CD8-positive, alpha-beta memory T cell (primary cell): ENCODE data around the gene NCF4. TPM values are rescaled to one million over a fixed set of nuclear protein-coding genes. Genes with fewer than 3 reads are reported as not detected.

ENCODE experiments used
- CTCF ChIA-PET: fragments of 350-600 bp; sonication (Branson Sonifier 250); formaldehyde crosslinking; loops from one replicate; lab custom pipeline; 2021; ENCODE audit warnings: antibody characterized with exemption; lab: Charles Lee
- POLR2A ChIA-PET: fragments of 350-600 bp; sonication (Branson Sonifier 250); formaldehyde crosslinking; loops from one replicate; lab custom pipeline; 2021; ENCODE audit warnings: antibody characterized with exemption; lab: Charles Lee
- DNase-seq, 5 donors: peaks; one replicate each; pipeline versions ENCODE4 v3.0.0 to v3.0.0-alpha.2; 2020 to 2022; ENCODE audit warnings: mixed read lengths in 1 of 5
- H3K27ac ChIP-seq: one replicate; pipeline ENCODE4 v1.7.0; 2013; ENCODE audit warnings: low read depth, mild to moderate bottlenecking, low read length, moderate library complexity
- H3K27me3 ChIP-seq: 2 replicates; pipeline ENCODE4 v1.7.0; 2013; ENCODE audit warnings: low read length, mild to moderate bottlenecking; ENCODE audit not compliant: insufficient read depth, poor library complexity, severe bottlenecking
- H3K36me3 ChIP-seq: 2 replicates; pipeline ENCODE4 v1.7.0; 2013; ENCODE audit warnings: mild to moderate bottlenecking, low read length, moderate library complexity; ENCODE audit not compliant: insufficient read depth
- H3K4me1 ChIP-seq: 2 replicates; pipeline ENCODE4 v1.7.0; 2013; ENCODE audit warnings: mild to moderate bottlenecking, low read length, moderate library complexity; ENCODE audit not compliant: insufficient read depth
- H3K4me3 ChIP-seq: 2 replicates; pipeline ENCODE4 v1.7.0; 2013; ENCODE audit warnings: mild to moderate bottlenecking, low read length
- H3K9me3 ChIP-seq: 2 replicates; pipeline ENCODE4 v1.7.0; 2013; ENCODE audit warnings: mild to moderate bottlenecking, low read length
- H3K27ac Mint-ChIP-seq, 8 donors: one replicate each; pipeline ENCODE4 v1.8.0; 2020 to 2021; ENCODE audit warnings: mixed read lengths in 8 of 8, mild to moderate bottlenecking in 6 of 8, inconsistent platforms in 3 of 8, moderate library complexity in 3 of 8
- H3K27me3 Mint-ChIP-seq, 2 donors: one replicate each; pipeline ENCODE4 v1.8.0; 2020 to 2021; ENCODE audit warnings: mixed read lengths in 2 of 2, mild to moderate bottlenecking in 1 of 2, moderate library complexity in 1 of 2
- H3K36me3 Mint-ChIP-seq, 3 donors: one replicate each; pipeline ENCODE4 v1.8.0; 2020 to 2021; ENCODE audit warnings: mixed read lengths in 3 of 3, inconsistent platforms in 1 of 3, mild to moderate bottlenecking in 1 of 3
- H3K4me1 Mint-ChIP-seq, 3 donors: one replicate each; pipeline ENCODE4 v1.8.0; 2020 to 2021; ENCODE audit warnings: mixed read lengths in 3 of 3, inconsistent platforms in 1 of 3, mild to moderate bottlenecking in 1 of 3
- H3K4me3 Mint-ChIP-seq, 7 donors: one replicate each; pipeline ENCODE4 v1.8.0; 2020 to 2021; ENCODE audit warnings: mixed read lengths in 7 of 7, mild to moderate bottlenecking in 6 of 7, moderate library complexity in 4 of 7, inconsistent platforms in 2 of 7
- H3K9me3 Mint-ChIP-seq, 5 donors: one replicate each; pipeline ENCODE4 v1.8.0; 2020 to 2022; ENCODE audit warnings: mixed read lengths in 5 of 5, mild to moderate bottlenecking in 3 of 5, moderate library complexity in 2 of 5, inconsistent platforms in 1 of 5
- polyA plus RNA-seq: library from polyadenylated mRNA; unstranded; fragments of 300-500 nt; fragmentation: Illumina TruSeq; gene quantifications from one replicate; pipeline ENCODE4 v1.2.3, GENCODE V29; 2021
- total RNA-seq, 2 experiments: library from RNA; stranded (reverse); gene quantifications; one replicate each; pipeline ENCODE4 v1.2.3, GENCODE V29; 2021

Gene NCF4
- total and polyA plus RNA-seq, 3 experiments from 2014 or later = 5.1 to 6.8 (median 6.6) TPM

DNA sequence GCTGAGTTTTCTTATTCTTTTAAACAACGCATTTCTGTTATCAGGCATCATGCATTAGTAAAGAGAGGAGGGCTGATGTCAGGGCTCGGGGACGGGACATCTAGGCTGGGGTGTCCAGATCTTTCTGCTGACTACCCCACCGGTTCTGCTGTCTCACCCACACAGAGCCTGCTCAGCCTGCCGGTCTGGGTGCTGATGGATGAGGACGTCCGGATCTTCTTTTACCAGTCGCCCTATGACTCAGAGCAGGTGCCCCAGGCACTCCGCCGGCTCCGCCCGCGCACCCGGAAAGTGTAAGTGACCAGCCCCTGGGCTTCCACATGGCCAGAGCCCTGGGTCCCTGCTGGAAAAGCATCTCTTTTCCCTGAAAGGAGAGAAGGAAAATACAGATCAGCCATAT, 9.4 kb downstream of the NCF4 start:
- ChIA-PET POLR2A (no interaction called here), CTCF (interaction anchor here (1.5 kb wide), 1 partner anchor 14 kb away, joined by 5 read pairs; no protein-coding TSS in a partner anchor)
- no peaks in the 10 kb centered on the region for H3K9me3 ChIP-seq
- no peak overlapping the region for H3K4me3 Mint-ChIP-seq
- no peak for DNase-seq
- peaks cover 7 to 15% (median 14%) of the 10 kb centered on the region in 3 donors for H3K4me1 Mint-ChIP-seq
- H3K27me3 ChIP-seq = no peaks in the 10 kb centered on the region
- H3K4me1 ChIP-seq = peaks cover 12% of the 10 kb centered on the region
- no peak overlapping the region for H3K4me3 ChIP-seq
- H3K36me3 Mint-ChIP-seq = peaks cover 0 to 10% (median 1%) of the 10 kb centered on the region in 3 donors
- H3K27ac ChIP-seq = no peak overlapping the region
- no peaks in the 10 kb centered on the region for H3K36me3 ChIP-seq
- H3K9me3 Mint-ChIP-seq = no peaks in the 10 kb centered on the region
- H3K27me3 Mint-ChIP-seq = peaks cover 0 to 2% of the 10 kb centered on the region in 2 donors
- peak overlapping the region in 1 of 8 donors; percentile 26 for H3K27ac Mint-ChIP-seq

DNA sequence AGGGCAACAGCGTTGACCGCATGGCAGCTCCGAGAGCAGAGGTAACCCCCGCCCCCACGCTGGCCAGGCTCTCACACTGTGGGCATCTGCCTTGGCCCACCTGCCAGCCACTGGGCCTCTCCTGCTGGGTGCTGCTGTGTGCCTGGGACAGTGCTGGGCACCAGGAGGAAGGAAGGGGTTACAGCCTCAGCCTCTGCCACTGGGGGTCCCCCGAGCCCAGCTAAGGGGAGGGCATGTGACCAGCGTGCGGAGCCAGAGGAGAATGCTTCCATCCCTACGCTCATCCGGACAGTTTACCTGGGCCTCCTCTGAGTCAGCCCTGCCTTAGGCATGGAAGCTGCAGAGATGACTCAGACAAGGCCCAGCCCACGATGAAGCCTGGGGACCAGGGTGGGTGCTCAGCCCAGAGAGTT, 10.9 kb downstream of the NCF4 start:
- DNase-seq = no peak
- Mint-ChIP-seq H3K36me3 (peaks cover 4 to 8% (median 7%) of the 10 kb centered on the region in 3 donors), H3K27ac (no peak overlapping the region), H3K4me3 (no peak overlapping the region), H3K4me1 (peaks cover 7 to 15% (median 14%) of the 10 kb centered on the region in 3 donors), H3K27me3 (peaks cover 3 to 4% of the 10 kb centered on the region in 2 donors), H3K9me3 (no peaks in the 10 kb centered on the region)
- peaks cover 12% of the 10 kb centered on the region for H3K4me1 ChIP-seq
- H3K4me3 ChIP-seq = no peak overlapping the region
- ChIA-PET POLR2A (no interaction called here), CTCF (no interaction called here)
- no peaks in the 10 kb centered on the region for H3K27me3 ChIP-seq
- no peaks in the 10 kb centered on the region for H3K36me3 ChIP-seq
- H3K27ac ChIP-seq = no peak overlapping the region
- H3K9me3 ChIP-seq = no peaks in the 10 kb centered on the region

DNA sequence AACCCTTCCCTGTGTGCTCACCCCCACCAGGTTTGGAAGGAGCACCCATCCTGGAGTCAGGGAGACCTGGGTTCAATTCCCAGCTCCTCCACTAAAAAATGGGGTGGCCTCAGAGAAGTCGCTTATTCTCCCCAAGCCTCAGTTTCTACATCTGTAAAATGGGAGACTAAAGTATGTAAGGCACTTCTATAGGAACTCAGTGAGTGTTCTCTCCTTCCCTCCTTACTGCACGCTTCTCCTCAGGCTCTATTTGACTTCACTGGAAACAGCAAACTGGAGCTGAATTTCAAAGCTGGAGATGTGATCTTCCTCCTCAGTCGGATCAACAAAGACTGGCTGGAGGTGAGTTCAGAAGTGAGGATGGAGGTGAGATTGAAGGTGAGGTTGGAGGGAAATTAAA, 11.3 kb downstream of the NCF4 start:
- POLR2A ChIA-PET = no interaction called here
- Mint-ChIP-seq H3K4me3 (no peak overlapping the region), H3K4me1 (peaks cover 7 to 15% (median 14%) of the 10 kb centered on the region in 3 donors), H3K9me3 (no peaks in the 10 kb centered on the region), H3K27me3 (peaks cover 4% of the 10 kb centered on the region in 2 donors), H3K36me3 (peaks cover 5 to 6% (median 5%) of the 10 kb centered on the region in 3 donors), H3K27ac (peak overlapping the region in 1 of 8 donors; percentile 63)
- DNase-seq = no peak
- Histone ChIP-seq H3K4me1 (peaks cover 12% of the 10 kb centered on the region), H3K27ac (no peak overlapping the region), H3K27me3 (no peaks in the 10 kb centered on the region), H3K4me3 (no peak overlapping the region), H3K9me3 (no peaks in the 10 kb centered on the region), H3K36me3 (no peaks in the 10 kb centered on the region)
- CTCF ChIA-PET = no interaction called here

DNA sequence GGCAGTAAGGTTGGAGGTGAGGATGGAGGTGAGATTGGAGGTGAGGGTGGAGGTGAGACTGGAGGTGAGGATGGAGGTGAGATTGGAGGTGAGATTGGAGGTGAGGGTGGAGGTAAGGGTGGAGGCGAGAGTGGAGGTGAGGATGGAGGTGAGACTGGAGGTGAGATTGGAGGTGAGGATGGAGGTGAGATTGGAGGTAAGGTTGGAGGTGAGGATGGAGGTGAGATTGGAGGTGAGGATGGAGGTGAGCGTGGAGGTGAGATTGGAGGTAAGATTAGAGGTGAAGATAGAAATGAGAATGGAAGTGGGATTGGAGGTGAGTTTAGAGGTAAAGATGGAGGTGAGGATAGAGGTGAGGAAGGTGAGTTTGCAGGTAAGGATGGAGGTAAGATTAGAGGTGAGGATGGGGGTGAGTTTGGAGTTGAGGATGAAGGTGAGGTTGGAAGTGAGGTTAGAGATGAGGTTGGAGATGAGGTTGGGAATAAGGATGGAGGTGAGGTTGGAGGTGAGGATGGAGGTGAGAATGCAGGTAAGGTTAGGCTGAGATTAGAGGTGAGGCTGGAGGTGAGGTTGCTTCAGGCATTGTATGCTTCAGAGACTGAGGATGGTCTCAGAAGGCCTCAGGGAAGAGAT, 12.2 kb downstream of the NCF4 start:
- Mint-ChIP-seq H3K27ac (peak overlapping the region in 3 of 8 donors; percentile 0 to 88 (median 40)), H3K4me1 (peaks cover 7 to 15% (median 14%) of the 10 kb centered on the region in 3 donors), H3K9me3 (no peaks in the 10 kb centered on the region), H3K36me3 (peaks cover 3 to 6% (median 5%) of the 10 kb centered on the region in 3 donors), H3K27me3 (peaks cover 4 to 9% of the 10 kb centered on the region in 2 donors), H3K4me3 (no peak overlapping the region)
- CTCF ChIA-PET = no interaction called here
- Histone ChIP-seq H3K27ac (no peak overlapping the region), H3K9me3 (no peaks in the 10 kb centered on the region), H3K4me3 (no peak overlapping the region), H3K27me3 (no peaks in the 10 kb centered on the region), H3K36me3 (no peaks in the 10 kb centered on the region), H3K4me1 (peaks cover 12% of the 10 kb centered on the region)
- POLR2A ChIA-PET = no interaction called here
- DNase-seq = no peak

DNA sequence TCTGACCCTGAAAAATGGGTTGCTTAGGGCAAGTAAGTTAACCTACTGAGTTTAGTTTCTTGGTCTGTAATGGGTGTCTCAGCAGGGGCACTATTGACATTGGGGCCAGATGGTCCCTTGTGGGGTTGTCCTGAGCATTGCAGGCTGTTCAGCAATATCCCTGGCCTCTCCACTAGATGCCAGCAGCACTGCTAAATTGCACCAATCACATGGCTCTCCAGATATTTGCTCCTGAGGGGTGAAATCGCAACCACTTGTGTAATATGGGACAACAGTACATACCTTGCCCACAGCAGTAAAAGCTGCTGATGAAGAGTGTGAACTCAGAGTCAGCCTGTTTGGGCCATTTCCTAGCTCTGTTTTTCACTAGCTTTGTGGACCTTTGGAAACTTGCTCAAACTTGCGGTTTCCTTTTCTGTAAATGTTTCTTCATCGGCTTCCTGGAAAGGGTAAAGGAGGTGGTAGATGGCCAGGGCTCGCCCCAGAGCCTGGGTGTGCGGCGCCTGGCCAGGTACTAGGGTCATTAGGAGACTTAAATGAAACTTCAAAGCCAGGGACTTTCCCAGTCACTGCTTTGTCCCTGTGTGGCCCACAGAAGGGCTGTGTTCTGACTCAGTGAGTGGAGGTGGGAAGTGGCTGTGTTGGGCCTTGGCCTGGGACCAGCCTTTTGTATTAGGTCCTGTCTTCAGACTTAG, 13.0 kb downstream of the NCF4 start:
- Histone ChIP-seq H3K27me3 (no peaks in the 10 kb centered on the region), H3K9me3 (no peaks in the 10 kb centered on the region), H3K27ac (no peak overlapping the region), H3K4me3 (no peak overlapping the region), H3K4me1 (peaks cover 12% of the 10 kb centered on the region), H3K36me3 (no peaks in the 10 kb centered on the region)
- no peak for DNase-seq
- POLR2A ChIA-PET = no interaction called here
- peak overlapping the region in 1 of 7 donors; percentile 15 for H3K4me3 Mint-ChIP-seq
- peak overlapping the region; percentile 57 to 88 (median 61) for H3K27ac Mint-ChIP-seq
- peaks cover 3 to 6% (median 5%) of the 10 kb centered on the region in 3 donors for H3K36me3 Mint-ChIP-seq
- H3K4me1 Mint-ChIP-seq = peaks cover 7 to 15% (median 14%) of the 10 kb centered on the region in 3 donors
- no peaks in the 10 kb centered on the region for H3K9me3 Mint-ChIP-seq
- CTCF ChIA-PET = no interaction called here
- peaks cover 4 to 12% of the 10 kb centered on the region in 2 donors for H3K27me3 Mint-ChIP-seq

DNA sequence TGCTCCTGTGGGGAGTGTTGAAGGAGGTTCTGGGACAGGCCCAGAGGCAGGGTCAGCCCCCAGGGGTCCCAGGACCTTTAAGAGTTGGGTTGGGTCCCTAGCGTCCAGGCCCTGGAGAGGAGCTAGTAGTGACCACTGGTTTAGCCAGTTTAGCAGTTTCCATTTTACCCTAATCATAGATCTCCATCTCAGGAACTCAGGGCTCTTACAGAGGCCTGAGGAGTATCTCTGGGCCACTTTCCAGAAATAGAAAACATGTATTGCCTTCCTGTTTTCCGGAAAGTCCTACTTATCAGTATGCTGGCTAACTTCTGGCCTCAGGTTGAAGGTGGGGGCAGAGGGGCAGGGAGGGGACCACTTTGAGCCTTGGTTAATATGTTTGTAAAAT, 13.5 kb downstream of the NCF4 start:
- Mint-ChIP-seq H3K27me3 (peaks cover 8 to 16% of the 10 kb centered on the region in 2 donors), H3K4me3 (no peak overlapping the region), H3K9me3 (peaks cover 0 to 1% (median 0%) of the 10 kb centered on the region in 5 donors), H3K27ac (peak overlapping the region in 3 of 8 donors; percentile 57 to 86 (median 76)), H3K36me3 (peaks cover 3 to 6% (median 5%) of the 10 kb centered on the region in 3 donors), H3K4me1 (peaks cover 7 to 15% (median 14%) of the 10 kb centered on the region in 3 donors)
- ChIA-PET POLR2A (no interaction called here), CTCF (interaction anchor here (1.3 kb wide), 1 partner anchor 18 kb away, joined by 3 read pairs; no protein-coding TSS in a partner anchor)
- H3K36me3 ChIP-seq = no peaks in the 10 kb centered on the region
- no peak for DNase-seq
- peaks cover 12% of the 10 kb centered on the region for H3K4me1 ChIP-seq
- no peak overlapping the region for H3K4me3 ChIP-seq
- H3K27ac ChIP-seq = no peak overlapping the region
- no peaks in the 10 kb centered on the region for H3K27me3 ChIP-seq
- H3K9me3 ChIP-seq = no peaks in the 10 kb centered on the region

DNA sequence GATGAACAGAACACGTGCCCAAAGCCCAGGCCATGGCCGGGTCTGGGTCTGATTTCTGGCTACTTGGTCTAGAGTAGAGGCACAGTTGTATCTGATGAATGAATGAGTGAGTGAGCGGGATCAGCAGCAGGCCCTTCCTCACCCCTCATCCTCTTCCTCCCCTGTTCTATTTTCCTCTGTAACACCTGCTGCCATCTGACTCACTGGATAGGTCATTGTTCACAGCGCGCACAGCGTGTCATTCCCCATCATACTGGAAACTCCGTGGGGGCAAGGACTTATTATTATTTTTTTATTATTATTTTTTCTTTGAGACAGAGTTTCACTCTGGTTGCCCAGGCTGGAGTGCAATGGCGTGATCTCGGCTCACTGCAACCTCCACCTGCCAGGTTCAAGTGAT, 13.9 kb downstream of the NCF4 start:
- Histone ChIP-seq H3K27ac (no peak overlapping the region), H3K36me3 (no peaks in the 10 kb centered on the region), H3K27me3 (no peaks in the 10 kb centered on the region), H3K4me1 (peaks cover 12% of the 10 kb centered on the region), H3K4me3 (no peak overlapping the region), H3K9me3 (no peaks in the 10 kb centered on the region)
- Mint-ChIP-seq H3K4me1 (peaks cover 7 to 15% (median 14%) of the 10 kb centered on the region in 3 donors), H3K27me3 (peaks cover 8 to 16% of the 10 kb centered on the region in 2 donors), H3K27ac (peak overlapping the region in 1 of 8 donors; percentile 8), H3K36me3 (peaks cover 3 to 6% (median 5%) of the 10 kb centered on the region in 3 donors), H3K4me3 (no peak overlapping the region), H3K9me3 (peaks cover 0 to 5% (median 3%) of the 10 kb centered on the region in 5 donors)
- no peak for DNase-seq
- ChIA-PET POLR2A (no interaction called here), CTCF (interaction anchor here (1.3 kb wide), 1 partner anchor 19 kb away, joined by 3 read pairs; no protein-coding TSS in a partner anchor)

DNA sequence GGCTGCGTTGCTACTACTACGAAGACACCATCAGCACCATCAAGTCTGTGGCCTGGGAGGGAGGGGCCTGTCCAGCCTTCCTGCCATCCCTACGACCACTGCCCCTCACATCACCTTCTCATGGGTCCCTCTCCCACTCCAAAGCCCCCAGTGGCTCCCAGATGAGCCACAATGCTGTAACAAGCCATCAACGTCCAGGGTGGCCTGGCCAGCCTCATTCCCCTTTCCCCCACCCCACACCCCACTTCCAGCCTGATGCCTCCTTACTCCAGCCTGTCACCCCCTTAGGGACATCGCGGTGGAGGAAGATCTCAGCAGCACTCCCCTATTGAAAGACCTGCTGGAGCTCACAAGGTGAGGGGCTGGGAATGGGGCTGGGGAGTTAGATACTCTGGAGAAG, 14.9 kb downstream of the NCF4 start:
- peaks cover 0 to 14% (median 13%) of the 10 kb centered on the region in 5 donors for H3K9me3 Mint-ChIP-seq
- no peak overlapping the region for H3K27ac Mint-ChIP-seq
- Histone ChIP-seq H3K36me3 (no peaks in the 10 kb centered on the region), H3K4me3 (no peak overlapping the region), H3K27me3 (no peaks in the 10 kb centered on the region), H3K9me3 (no peaks in the 10 kb centered on the region), H3K4me1 (peaks cover 12% of the 10 kb centered on the region), H3K27ac (no peak overlapping the region)
- ChIA-PET CTCF (interaction anchor here (1.3 kb wide), 1 partner anchor 20 kb away, joined by 3 read pairs; no protein-coding TSS in a partner anchor), POLR2A (no interaction called here)
- H3K4me1 Mint-ChIP-seq = peaks cover 7 to 15% (median 14%) of the 10 kb centered on the region in 3 donors
- peaks cover 3 to 8% (median 5%) of the 10 kb centered on the region in 3 donors for H3K36me3 Mint-ChIP-seq
- no peak for DNase-seq
- peaks cover 11 to 16% of the 10 kb centered on the region in 2 donors for H3K27me3 Mint-ChIP-seq
- H3K4me3 Mint-ChIP-seq = no peak overlapping the region
